ENCODE data around the gene COMTD1. TPM values are rescaled to one million over a fixed set of nuclear protein-coding genes. Genes with fewer than 3 reads are reported as not detected.

Gene COMTD1
- total and polyA plus RNA-seq, 7 donors = 7.8 to 147 (median 11.4) TPM

- Histone ChIP-seq H3K27me3 (no peaks in the 10 kb centered on the region), H3K4me1 (peaks cover 0 to 17% (median 15%) of the 10 kb centered on the region in 4 donors), H3K9me3 (no peaks in the 10 kb centered on the region), H3K4me3 (no peak overlapping the region), H3K27ac (no peak overlapping the region), H3K36me3 (no peaks in the 10 kb centered on the region)
- 82 to 90% methylated on average over 2 of the region's 2 CpGs for WGBS, 2 donors
- intact Hi-C loops (cut with DNase I) = no loop called here
- no peak for TF ChIP-seq POLR2A (IDR thresholded peaks at IDR 0.05)
- no peak for TF ChIP-seq EP300 (IDR thresholded peaks at IDR 0.05)
- no peak for TF ChIP-seq POLR2AphosphoS5 (IDR thresholded peaks at IDR 0.05)
- DNase-seq = no peak
These were observed 44.5 kb upstream of the COMTD1 start for GRCh38 chr10:75280236-75280635.

- 29 to 67% methylated on average over 46 of the region's 46 CpGs for WGBS, 2 donors
- Histone ChIP-seq H3K36me3 (no peaks in the 10 kb centered on the region), H3K27ac (no peak overlapping the region), H3K4me1 (no peaks in the 10 kb centered on the region), H3K9me3 (no peaks in the 10 kb centered on the region), H3K27me3 (no peaks in the 10 kb centered on the region), H3K4me3 (no peak overlapping the region)
- DNase-seq = peak; percentile 53
- TF ChIP-seq POLR2A (IDR thresholded peaks at IDR 0.05) (no peak), POLR2AphosphoS5 (IDR thresholded peaks at IDR 0.05) (no peak), EP300 (IDR thresholded peaks at IDR 0.05) (no peak)
- intact Hi-C loops (cut with DNase I) = no loop called here
These were observed 40.5 kb upstream of the COMTD1 start for GRCh38 chr10:75276069-75276872.

GRCh38 chr10:75272896-75273295, 37.1 kb upstream of the COMTD1 start:
- H3K27me3 ChIP-seq = no peaks in the 10 kb centered on the region
- intact Hi-C loops (cut with DNase I) = no loop called here
- no peak for TF ChIP-seq POLR2A (IDR thresholded peaks at IDR 0.05)
- no peaks in the 10 kb centered on the region for H3K36me3 ChIP-seq
- DNase-seq = no peak
- WGBS, 2 donors = 66 to 68% methylated on average over 7 of the region's 7 CpGs
- H3K4me3 ChIP-seq = no peak overlapping the region
- H3K27ac ChIP-seq = no peak overlapping the region
- no peaks in the 10 kb centered on the region for H3K9me3 ChIP-seq
- H3K4me1 ChIP-seq = no peaks in the 10 kb centered on the region

GRCh38 chr10:75272094-75272493, 36.3 kb upstream of the COMTD1 start:
- intact Hi-C loops (cut with DNase I) = no loop called here
- 91 to 95% methylated on average over 5 of the region's 5 CpGs for WGBS, 2 donors
- Histone ChIP-seq H3K36me3 (no peaks in the 10 kb centered on the region), H3K9me3 (no peaks in the 10 kb centered on the region), H3K27ac (no peak overlapping the region), H3K4me1 (no peaks in the 10 kb centered on the region), H3K4me3 (no peak overlapping the region), H3K27me3 (no peaks in the 10 kb centered on the region)
- DNase-seq = no peak
- no peak for TF ChIP-seq POLR2A (IDR thresholded peaks at IDR 0.05)
- TF ChIP-seq POLR2AphosphoS5 (IDR thresholded peaks at IDR 0.05) = no peak

DNA sequence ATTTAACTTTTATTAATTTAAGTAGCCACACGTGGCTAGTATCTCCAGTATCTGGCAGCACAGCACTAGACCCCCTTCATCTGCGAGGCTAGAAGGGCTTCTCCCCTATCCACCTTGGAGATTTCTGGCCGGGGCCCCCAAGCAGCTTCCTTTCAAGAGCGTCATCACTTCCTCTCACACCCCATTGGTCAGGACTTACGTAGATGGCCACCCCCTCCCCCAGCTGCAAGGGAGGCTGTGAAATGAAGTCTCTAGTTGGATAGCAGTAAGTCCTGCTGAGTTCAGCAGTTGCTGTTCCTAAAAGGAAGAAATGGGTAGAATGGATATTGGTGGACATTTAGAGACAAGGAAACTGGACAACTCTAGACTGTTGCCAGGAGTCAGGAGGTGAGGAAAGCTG, 33.8 kb upstream of the COMTD1 start:
- intact Hi-C loops (cut with DNase I) = no loop called here
- no peak overlapping the region for H3K27ac ChIP-seq
- DNase-seq = no peak

GRCh38 chr10:75266945-75267344, 31.2 kb upstream of the COMTD1 start:
- H3K27me3 ChIP-seq = no peaks in the 10 kb centered on the region
- no peak for DNase-seq
- no peak overlapping the region for H3K4me3 ChIP-seq
- H3K27ac ChIP-seq = no peak overlapping the region
- 89 to 90% methylated on average over 5 of the region's 5 CpGs for WGBS, 2 donors
- no peaks in the 10 kb centered on the region for H3K4me1 ChIP-seq
- H3K36me3 ChIP-seq = no peaks in the 10 kb centered on the region
- intact Hi-C loops (cut with DNase I) = no loop called here
- TF ChIP-seq POLR2A (IDR thresholded peaks at IDR 0.05) = no peak
- TF ChIP-seq POLR2AphosphoS5 (IDR thresholded peaks at IDR 0.05) = no peak
- TF ChIP-seq, protein P1, sequence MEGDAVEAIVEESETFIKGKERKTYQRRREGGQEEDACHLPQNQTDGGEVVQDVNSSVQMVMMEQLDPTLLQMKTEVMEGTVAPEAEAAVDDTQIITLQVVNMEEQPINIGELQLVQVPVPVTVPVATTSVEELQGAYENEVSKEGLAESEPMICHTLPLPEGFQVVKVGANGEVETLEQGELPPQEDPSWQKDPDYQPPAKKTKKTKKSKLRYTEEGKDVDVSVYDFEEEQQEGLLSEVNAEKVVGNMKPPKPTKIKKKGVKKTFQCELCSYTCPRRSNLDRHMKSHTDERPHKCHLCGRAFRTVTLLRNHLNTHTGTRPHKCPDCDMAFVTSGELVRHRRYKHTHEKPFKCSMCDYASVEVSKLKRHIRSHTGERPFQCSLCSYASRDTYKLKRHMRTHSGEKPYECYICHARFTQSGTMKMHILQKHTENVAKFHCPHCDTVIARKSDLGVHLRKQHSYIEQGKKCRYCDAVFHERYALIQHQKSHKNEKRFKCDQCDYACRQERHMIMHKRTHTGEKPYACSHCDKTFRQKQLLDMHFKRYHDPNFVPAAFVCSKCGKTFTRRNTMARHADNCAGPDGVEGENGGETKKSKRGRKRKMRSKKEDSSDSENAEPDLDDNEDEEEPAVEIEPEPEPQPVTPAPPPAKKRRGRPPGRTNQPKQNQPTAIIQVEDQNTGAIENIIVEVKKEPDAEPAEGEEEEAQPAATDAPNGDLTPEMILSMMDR (IDR thresholded peaks at IDR 0.05) = no peak
- TF ChIP-seq EP300 (IDR thresholded peaks at IDR 0.05) = no peak
- H3K9me3 ChIP-seq = no peaks in the 10 kb centered on the region

More for the DNA sequence above, 33.8 kb upstream of the COMTD1 start:
- Histone ChIP-seq H3K9me3 (no peaks in the 10 kb centered on the region), H3K4me1 (no peaks in the 10 kb centered on the region), H3K27me3 (no peaks in the 10 kb centered on the region), H3K4me3 (no peak overlapping the region), H3K36me3 (no peaks in the 10 kb centered on the region)
- WGBS, 2 donors = 82 to 92% methylated on average over 5 of the region's 5 CpGs
- TF ChIP-seq EP300 (IDR thresholded peaks at IDR 0.05) = no peak
- TF ChIP-seq, protein P1 (IDR thresholded peaks at IDR 0.05) = no peak
- TF ChIP-seq POLR2AphosphoS5 (IDR thresholded peaks at IDR 0.05) = no peak
- TF ChIP-seq POLR2A (IDR thresholded peaks at IDR 0.05) = no peak

Measured in sigmoid colon (tissue), 7 donors.